Measurements from ENCODE around the gene CASP3.

Gene CASP3

DNA sequence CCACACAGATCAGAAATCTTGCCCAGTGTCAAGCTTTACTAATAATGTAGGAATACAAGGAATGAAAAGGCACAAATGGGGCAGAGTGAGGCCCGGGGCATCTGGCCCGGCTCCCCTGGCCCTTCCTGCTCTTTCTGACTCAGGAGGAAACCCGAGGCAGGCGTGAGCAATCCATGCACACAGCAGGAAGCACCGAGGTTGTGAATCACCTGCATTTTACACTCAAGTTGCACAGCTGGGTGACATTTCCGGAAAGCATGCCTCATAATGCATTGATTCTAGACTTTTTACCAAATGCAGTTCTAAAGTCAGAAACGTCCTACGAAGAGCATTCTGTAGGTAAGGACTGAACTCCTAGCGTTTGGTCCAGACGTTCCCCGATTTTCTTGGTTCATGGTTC, 39.2 kb upstream of the CASP3 start:
- peak; percentile 88 for DNase-seq (ENCODE audit: low read depth)
- no peak overlapping the region for H3K4me3 ChIP-seq (ENCODE audit: control insufficient read depth, low read depth, low read length)

DNA sequence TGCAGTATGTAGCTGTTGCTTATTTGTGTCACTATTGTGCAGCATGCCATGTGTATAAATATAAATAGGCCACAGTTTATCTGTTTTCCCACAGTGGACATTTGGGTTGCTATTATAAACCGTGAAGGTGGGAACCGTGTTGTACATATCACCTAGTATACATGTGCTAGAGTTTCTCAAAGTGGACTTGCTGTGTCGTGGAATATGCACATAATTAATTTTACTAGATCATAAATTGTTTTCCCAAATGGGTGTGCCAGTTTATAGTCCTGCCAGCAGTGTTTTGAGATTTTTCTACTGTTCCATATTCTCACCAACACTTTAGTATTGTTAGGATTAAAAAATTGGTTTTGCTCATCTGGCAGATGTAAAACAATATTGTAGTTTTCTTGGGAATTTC, 38.8 kb upstream of the CASP3 start:
- no peak overlapping the region for H3K4me3 ChIP-seq (ENCODE audit: control insufficient read depth, low read depth, low read length)
- TF ChIP-seq, protein P1, sequence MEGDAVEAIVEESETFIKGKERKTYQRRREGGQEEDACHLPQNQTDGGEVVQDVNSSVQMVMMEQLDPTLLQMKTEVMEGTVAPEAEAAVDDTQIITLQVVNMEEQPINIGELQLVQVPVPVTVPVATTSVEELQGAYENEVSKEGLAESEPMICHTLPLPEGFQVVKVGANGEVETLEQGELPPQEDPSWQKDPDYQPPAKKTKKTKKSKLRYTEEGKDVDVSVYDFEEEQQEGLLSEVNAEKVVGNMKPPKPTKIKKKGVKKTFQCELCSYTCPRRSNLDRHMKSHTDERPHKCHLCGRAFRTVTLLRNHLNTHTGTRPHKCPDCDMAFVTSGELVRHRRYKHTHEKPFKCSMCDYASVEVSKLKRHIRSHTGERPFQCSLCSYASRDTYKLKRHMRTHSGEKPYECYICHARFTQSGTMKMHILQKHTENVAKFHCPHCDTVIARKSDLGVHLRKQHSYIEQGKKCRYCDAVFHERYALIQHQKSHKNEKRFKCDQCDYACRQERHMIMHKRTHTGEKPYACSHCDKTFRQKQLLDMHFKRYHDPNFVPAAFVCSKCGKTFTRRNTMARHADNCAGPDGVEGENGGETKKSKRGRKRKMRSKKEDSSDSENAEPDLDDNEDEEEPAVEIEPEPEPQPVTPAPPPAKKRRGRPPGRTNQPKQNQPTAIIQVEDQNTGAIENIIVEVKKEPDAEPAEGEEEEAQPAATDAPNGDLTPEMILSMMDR (conservative IDR thresholded peaks at IDR 0.05; ENCODE audit: control insufficient read depth, insufficient read depth, low read depth, low read length), result no peak
- DNase-seq (ENCODE audit: low read depth), result no peak

More for the DNA sequence above, 39.2 kb upstream of the CASP3 start:
- TF ChIP-seq, protein P1 (conservative IDR thresholded peaks at IDR 0.05; ENCODE audit: control insufficient read depth, insufficient read depth, low read depth, low read length), result no peak

DNA sequence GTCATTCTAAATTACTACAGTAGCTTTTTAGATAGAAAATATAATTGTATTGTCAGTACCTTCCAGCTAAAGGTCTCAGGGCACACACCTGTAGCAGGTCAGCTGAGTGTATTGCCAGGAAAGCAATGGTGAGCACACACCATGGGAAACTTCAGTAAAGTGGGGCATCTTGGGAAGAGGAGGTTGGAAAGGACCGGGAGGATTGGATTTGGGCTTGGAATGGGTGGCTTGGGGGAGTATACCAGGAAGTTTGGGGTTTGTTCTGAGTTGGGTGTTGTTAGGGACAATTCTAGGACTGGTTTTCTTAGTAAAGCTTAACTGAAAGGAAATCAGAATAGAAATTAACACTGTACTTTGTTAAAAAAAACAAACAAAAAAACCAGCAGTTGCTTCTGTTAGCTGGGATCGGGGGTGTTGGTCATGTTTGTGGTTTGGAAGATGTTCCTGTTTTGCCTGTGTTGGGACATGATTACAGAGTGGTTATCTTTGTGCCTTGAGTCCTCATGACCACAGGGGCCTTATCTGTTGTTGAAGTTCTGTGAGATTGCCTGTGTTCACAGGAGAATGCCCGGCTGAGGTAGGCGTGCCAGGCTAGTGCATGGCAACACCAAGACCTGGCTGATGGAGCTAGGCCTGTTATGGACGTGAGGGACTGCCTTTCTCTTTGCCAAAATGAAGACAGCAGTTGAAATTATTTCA, 35.4 kb upstream of the CASP3 start:
- TF ChIP-seq, protein P1 (conservative IDR thresholded peaks at IDR 0.05; ENCODE audit: control insufficient read depth, insufficient read depth, low read depth, low read length), result no peak
- H3K4me3 ChIP-seq (ENCODE audit: control insufficient read depth, low read depth, low read length), result no peak overlapping the region
- peak; percentile 37 for DNase-seq (ENCODE audit: low read depth)

DNA sequence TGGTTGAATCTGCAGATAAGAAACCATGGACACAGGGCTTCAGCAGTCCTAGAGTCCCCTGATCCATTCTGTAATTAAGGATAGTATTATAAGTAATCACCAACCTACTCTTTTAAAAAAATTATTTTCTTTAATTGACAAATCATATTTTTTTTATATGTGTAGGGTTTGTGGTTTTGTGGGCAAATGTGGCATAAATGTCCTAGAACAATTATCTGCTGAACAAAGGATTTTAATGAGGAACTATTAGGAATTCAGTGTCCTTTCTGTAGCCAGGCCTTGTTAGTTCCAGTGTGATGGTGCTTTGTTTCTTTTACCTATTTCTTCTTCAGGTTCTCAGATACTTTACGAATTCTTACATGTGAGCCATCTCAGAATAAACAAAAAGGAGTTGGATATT, 32.7 kb upstream of the CASP3 start:
- TF ChIP-seq, protein P1 (conservative IDR thresholded peaks at IDR 0.05; ENCODE audit: control insufficient read depth, insufficient read depth, low read depth, low read length), result no peak
- no peak overlapping the region for H3K4me3 ChIP-seq (ENCODE audit: control insufficient read depth, low read depth, low read length)
- no peak for DNase-seq (ENCODE audit: low read depth)

DNA sequence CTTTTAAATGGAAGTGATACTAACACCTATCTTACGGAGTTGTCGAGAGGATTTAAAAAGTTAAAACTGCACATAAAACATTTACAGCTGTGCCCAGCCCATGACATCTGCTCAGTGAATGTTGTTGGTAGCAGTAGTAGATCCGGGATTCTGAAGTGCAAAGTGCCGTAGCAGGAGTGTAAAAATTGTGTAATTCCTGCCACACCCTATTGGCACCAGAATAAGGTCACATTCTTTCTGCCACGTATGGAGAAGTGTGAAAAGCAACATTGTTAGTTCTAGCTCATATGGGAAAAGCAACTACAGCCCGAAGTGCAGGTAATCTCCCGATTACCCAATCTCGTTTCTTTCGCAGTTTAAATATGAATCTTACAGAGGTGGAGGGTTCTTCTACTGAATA, 31.5 kb upstream of the CASP3 start:
- no peak overlapping the region for H3K4me3 ChIP-seq (ENCODE audit: control insufficient read depth, low read depth, low read length)
- no peak for DNase-seq (ENCODE audit: low read depth)
- TF ChIP-seq, protein P1 (conservative IDR thresholded peaks at IDR 0.05; ENCODE audit: control insufficient read depth, insufficient read depth, low read depth, low read length), result no peak

DNA sequence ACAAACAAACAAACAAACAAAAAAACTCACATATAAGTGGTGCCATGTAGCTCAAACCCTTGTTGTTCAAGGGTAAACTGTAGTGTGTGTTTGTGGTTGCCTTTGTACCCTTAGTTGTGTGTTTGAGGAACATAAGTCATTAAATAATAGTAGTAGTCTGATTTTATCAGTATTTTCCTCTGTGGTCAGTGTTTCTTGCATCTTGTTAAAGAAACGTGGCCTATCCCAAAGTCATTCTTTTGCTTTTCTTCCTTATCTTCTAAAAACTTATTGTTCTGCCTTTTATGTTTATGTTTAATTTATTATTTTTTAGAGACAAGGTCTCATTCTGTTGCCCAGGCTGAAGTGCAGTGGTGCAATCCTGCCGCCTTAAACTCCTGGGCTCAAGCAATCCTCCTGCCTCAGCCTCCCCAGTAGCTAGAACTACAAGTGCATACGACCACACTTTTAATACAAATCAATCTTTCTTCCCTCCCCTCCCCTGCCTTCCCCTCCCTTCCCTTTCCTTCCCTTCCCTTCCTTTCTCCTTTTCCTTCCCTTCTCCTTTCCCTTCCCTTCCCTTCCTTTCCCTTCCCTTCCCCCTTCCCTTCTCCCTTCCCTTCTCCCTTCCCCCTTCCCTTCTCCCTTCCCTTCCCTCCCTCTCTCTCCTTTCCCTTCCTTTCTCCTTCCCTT, 26.7 kb upstream of the CASP3 start:
- TF ChIP-seq, protein P1 (conservative IDR thresholded peaks at IDR 0.05; ENCODE audit: control insufficient read depth, insufficient read depth, low read depth, low read length), result no peak
- no peak overlapping the region for H3K4me3 ChIP-seq (ENCODE audit: control insufficient read depth, low read depth, low read length)
- DNase-seq (ENCODE audit: low read depth), result no peak
